Trophoblast cell (in vitro differentiated cells and primary cell): Measurements from ENCODE around the gene SATB2.

ENCODE experiments used
- DNase-seq, 2 donors: peaks; one replicate each; pipeline ENCODE4 v3.0.0-alpha.2; 2016
- H2AFZ ChIP-seq: 2 replicates; pipeline ENCODE4 v1.6.1; 2013; ENCODE audit warnings: low read length, moderate library complexity, mild to moderate bottlenecking; ENCODE audit not compliant: insufficient read depth, poor library complexity
- H2AK5ac ChIP-seq: 2 replicates; pipeline ENCODE4 v1.6.1; 2013; ENCODE audit warnings: mild to moderate bottlenecking, low read length
- H2BK120ac ChIP-seq: 2 replicates; pipeline ENCODE4 v1.6.1; 2013; ENCODE audit warnings: low read length, mild to moderate bottlenecking, moderate library complexity; ENCODE audit not compliant: insufficient read depth, poor library complexity
- H2BK12ac ChIP-seq: 2 replicates; pipeline ENCODE4 v1.6.1; 2013; ENCODE audit warnings: mild to moderate bottlenecking, low read length, moderate library complexity
- H2BK5ac ChIP-seq: 2 replicates; pipeline ENCODE4 v1.6.1; 2013; ENCODE audit warnings: low read length, low read depth, moderate library complexity, mild to moderate bottlenecking; ENCODE audit not compliant: poor library complexity
- H3K14ac ChIP-seq: 2 replicates; pipeline ENCODE4 v1.6.1; 2013; ENCODE audit warnings: mild to moderate bottlenecking, low read length
- H3K18ac ChIP-seq: 2 replicates; pipeline ENCODE4 v1.6.1; 2013; ENCODE audit warnings: mild to moderate bottlenecking, low read length
- H3K23ac ChIP-seq: 2 replicates; pipeline ENCODE4 v1.6.1; 2013; ENCODE audit warnings: low read length
- H3K27ac ChIP-seq: 2 replicates; pipeline ENCODE4 v1.5.1; 2013; ENCODE audit warnings: low read depth, mild to moderate bottlenecking, inconsistent platforms, low read length, moderate library complexity
- H3K27me3 ChIP-seq: 2 replicates; pipeline ENCODE4 v1.6.1; 2013; ENCODE audit warnings: inconsistent platforms, mild to moderate bottlenecking, low read length, moderate library complexity; ENCODE audit not compliant: insufficient read depth
- H3K36me3 ChIP-seq, 2 experiments: 1 replicate in 1 of 2; 2 replicates in 1 of 2; pipeline ENCODE4 v1.6.1; 2013; ENCODE audit warnings: low read length in 2 of 2, mild to moderate bottlenecking in 2 of 2, moderate library complexity in 1 of 2; ENCODE audit not compliant: insufficient read depth in 2 of 2, control insufficient read depth in 1 of 2
- H3K4ac ChIP-seq: 2 replicates; pipeline ENCODE4 v1.6.1; 2013; ENCODE audit warnings: low read depth, mild to moderate bottlenecking, low read length, moderate library complexity
- H3K4me1 ChIP-seq, 2 experiments: 1 replicate in 1 of 2; 2 replicates in 1 of 2; pipeline ENCODE4 v1.6.1; 2013; ENCODE audit warnings: low read length in 2 of 2, mild to moderate bottlenecking in 2 of 2, moderate library complexity in 1 of 2; ENCODE audit not compliant: insufficient read depth in 2 of 2, control insufficient read depth in 1 of 2
- H3K4me2 ChIP-seq: 2 replicates; pipeline ENCODE4 v1.6.1; 2013; ENCODE audit warnings: inconsistent platforms, mild to moderate bottlenecking, low read length, moderate library complexity
- H3K4me3 ChIP-seq: 2 replicates; pipeline ENCODE4 v1.5.1; 2013; ENCODE audit warnings: mild to moderate bottlenecking, low read depth, low read length, inconsistent platforms
- H3K79me1 ChIP-seq: one replicate; pipeline ENCODE4 v1.6.1; 2013; ENCODE audit warnings: low read length
- H3K79me2 ChIP-seq: 2 replicates; pipeline ENCODE4 v1.6.1; 2013; ENCODE audit warnings: low read length, mild to moderate bottlenecking; ENCODE audit not compliant: control insufficient read depth, insufficient read depth, poor library complexity
- H3K9ac ChIP-seq: 2 replicates; pipeline ENCODE4 v1.6.1; 2013; ENCODE audit warnings: mild to moderate bottlenecking, low read length
- H3K9me3 ChIP-seq: 2 replicates; pipeline ENCODE4 v1.6.1; 2013; ENCODE audit warnings: low read depth, mild to moderate bottlenecking, control low read depth, inconsistent platforms, low read length; ENCODE audit not compliant: insufficient read depth
- H4K12ac ChIP-seq: 2 replicates; pipeline ENCODE4 v1.6.1; 2013; ENCODE audit warnings: low read depth, mild to moderate bottlenecking, low read length, moderate library complexity
- H4K8ac ChIP-seq: 2 replicates; pipeline ENCODE4 v1.6.1; 2013; ENCODE audit warnings: low read depth, mild to moderate bottlenecking, low read length, moderate library complexity
- H4K91ac ChIP-seq: one replicate; pipeline ENCODE4 v1.6.1; 2013; ENCODE audit warnings: low read depth, mild to moderate bottlenecking, low read length, moderate library complexity
- WGBS: extraction: QIAGEN DNeasy Blood & Tissue Kit; methylation state at CpG from one replicate; pipeline ENCODE4 v1.1.7; 2013; ENCODE audit warnings: missing lambda C conversion rate; ENCODE audit not compliant: insufficient read length, insufficient coverage; ENCODE audit errors: extremely low coverage; 5-methylcytosine and 5-hydroxymethylcytosine counted together

SATB2 gene

DNA sequence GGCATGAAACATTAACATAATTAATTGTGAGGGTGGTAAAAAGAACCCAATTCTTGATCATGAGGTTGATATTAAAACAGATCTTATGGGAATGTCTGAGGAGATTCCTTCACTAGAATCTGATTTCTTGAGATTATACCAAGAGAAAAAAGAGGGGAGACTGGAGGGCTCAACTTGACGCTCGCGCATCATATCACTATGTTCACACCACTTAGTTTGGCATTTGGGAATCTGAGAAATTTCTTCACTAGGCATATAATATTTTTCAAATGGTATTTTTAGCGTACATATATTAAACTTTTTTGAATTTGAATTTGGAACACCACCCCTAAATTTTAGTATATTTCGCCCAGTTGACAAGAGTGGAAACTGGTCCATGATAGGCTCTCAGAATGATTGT lies 140.1 kb downstream of the SATB2 start:
- H2BK120ac ChIP-seq = no peak overlapping the region
- no peaks in the 10 kb centered on the region for H3K36me3 ChIP-seq
- no peak overlapping the region for H4K91ac ChIP-seq

DNA sequence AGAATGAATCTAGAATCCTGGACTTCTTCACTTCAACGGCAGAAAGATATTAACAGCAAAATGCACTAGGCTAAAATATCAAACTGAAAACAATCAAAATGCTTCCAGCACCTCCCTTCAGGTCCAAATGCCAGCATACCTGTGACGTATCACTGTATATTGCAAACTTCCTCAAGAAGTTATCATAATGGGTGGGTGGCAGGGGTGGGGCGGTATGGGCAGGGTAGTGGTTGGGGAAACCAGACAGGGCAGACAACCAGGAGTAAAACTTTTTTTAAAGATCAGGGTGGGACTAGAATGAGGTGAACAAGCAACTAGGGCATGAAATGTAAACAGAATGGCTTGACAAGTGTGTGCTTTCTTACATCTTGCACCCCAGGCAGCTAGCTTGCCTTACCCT lies 140.9 kb downstream of the SATB2 start:
- no peaks in the 10 kb centered on the region for H3K27me3 ChIP-seq
- WGBS = no CpG with 5 or more reads among the region's 3 CpGs
- no peak overlapping the region for H2BK12ac ChIP-seq
- no peak overlapping the region for H3K4me2 ChIP-seq
- H3K9me3 ChIP-seq = no peaks in the 10 kb centered on the region
- no peak for DNase-seq
- no peak overlapping the region for H3K9ac ChIP-seq
- H2BK5ac ChIP-seq = no peak overlapping the region
- H4K8ac ChIP-seq = no peak overlapping the region
- no peak overlapping the region for H3K18ac ChIP-seq
- no peaks in the 10 kb centered on the region for H3K4me1 ChIP-seq
- H2AK5ac ChIP-seq = no peak overlapping the region
- H3K79me1 ChIP-seq = no peaks in the 10 kb centered on the region
- H4K91ac ChIP-seq = no peak overlapping the region
- H3K23ac ChIP-seq = no peak overlapping the region
- H2BK120ac ChIP-seq = no peak overlapping the region
- no peaks in the 10 kb centered on the region for H3K79me2 ChIP-seq
- no peaks in the 10 kb centered on the region for H3K36me3 ChIP-seq
- no peak overlapping the region for H4K12ac ChIP-seq
- no peak overlapping the region for H3K27ac ChIP-seq
- H3K14ac ChIP-seq = no peak overlapping the region
- no peak overlapping the region for H2AFZ ChIP-seq
- H3K4ac ChIP-seq = no peak overlapping the region
- no peak overlapping the region for H3K4me3 ChIP-seq

More for the DNA sequence above, 140.1 kb downstream of the SATB2 start:
- WGBS = no CpG with 5 or more reads among the region's 5 CpGs
- H3K79me1 ChIP-seq = no peaks in the 10 kb centered on the region
- no peak overlapping the region for H3K18ac ChIP-seq
- H3K9me3 ChIP-seq = no peaks in the 10 kb centered on the region
- H4K12ac ChIP-seq = no peak overlapping the region
- H3K4me3 ChIP-seq = no peak overlapping the region
- H3K4me1 ChIP-seq = no peaks in the 10 kb centered on the region
- no peaks in the 10 kb centered on the region for H3K79me2 ChIP-seq
- H4K8ac ChIP-seq = no peak overlapping the region
- H2BK12ac ChIP-seq = no peak overlapping the region
- no peak overlapping the region for H3K4ac ChIP-seq
- DNase-seq = no peak
- H3K9ac ChIP-seq = no peak overlapping the region
- no peak overlapping the region for H3K27ac ChIP-seq
- H3K23ac ChIP-seq = no peak overlapping the region
- H2AK5ac ChIP-seq = no peak overlapping the region
- no peak overlapping the region for H2BK5ac ChIP-seq
- no peak overlapping the region for H3K14ac ChIP-seq
- no peak overlapping the region for H2AFZ ChIP-seq
- no peaks in the 10 kb centered on the region for H3K27me3 ChIP-seq
- H3K4me2 ChIP-seq = no peak overlapping the region

DNA sequence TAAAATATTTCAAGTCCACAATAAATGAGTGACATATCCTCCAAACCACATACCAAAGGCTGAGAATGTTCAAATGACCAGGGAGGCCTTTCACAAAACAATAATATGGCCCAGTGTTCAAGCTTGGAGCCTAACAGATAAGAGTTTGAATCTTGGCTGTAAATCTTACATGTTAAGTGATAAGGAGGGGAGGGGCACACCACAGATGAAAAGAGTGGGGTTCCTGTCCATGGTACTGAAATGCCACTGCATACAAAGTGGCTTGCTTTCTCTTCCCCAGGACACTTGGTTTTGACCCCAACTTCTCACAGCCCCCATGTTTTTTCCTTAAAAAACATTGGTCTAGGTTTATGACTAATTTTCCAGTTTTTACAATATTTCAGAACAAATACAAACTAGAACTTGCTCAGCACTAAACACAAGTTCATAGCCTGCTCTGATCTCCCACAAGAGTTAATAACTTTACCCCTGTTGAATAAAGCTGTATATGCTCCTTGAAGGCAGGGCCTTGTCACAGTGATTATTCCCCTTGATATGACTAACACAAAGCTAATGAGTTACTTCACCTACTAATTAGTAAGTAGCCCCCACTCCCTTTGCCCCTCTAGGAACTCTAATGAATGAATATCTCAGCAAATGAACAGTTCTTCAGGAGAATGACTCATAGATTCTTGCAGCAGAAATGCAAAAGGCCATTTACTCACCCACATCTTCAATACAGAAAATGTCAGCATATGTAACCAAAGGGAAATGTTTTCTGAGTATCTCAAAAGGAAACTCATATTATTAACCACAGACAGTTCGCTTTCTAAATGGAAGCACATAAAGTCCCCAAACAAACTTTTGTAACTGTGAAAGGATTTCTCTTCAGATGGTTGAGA lies 142.2 kb downstream of the SATB2 start:
- H3K14ac ChIP-seq = no peak overlapping the region
- no peak for DNase-seq
- H3K4me3 ChIP-seq = no peak overlapping the region
- no peak overlapping the region for H3K18ac ChIP-seq
- no peak overlapping the region for H2BK12ac ChIP-seq
- H3K79me2 ChIP-seq = no peaks in the 10 kb centered on the region
- no peak overlapping the region for H4K91ac ChIP-seq
- H4K12ac ChIP-seq = no peak overlapping the region
- no peaks in the 10 kb centered on the region for H3K36me3 ChIP-seq
- WGBS = no CpG with 5 or more reads among the region's 1 CpG
- no peaks in the 10 kb centered on the region for H3K9me3 ChIP-seq
- no peak overlapping the region for H3K9ac ChIP-seq
- no peak overlapping the region for H2BK5ac ChIP-seq
- H3K23ac ChIP-seq = no peak overlapping the region
- H3K4me2 ChIP-seq = no peak overlapping the region
- H2BK120ac ChIP-seq = no peak overlapping the region
- H3K27ac ChIP-seq = no peak overlapping the region
- H3K4ac ChIP-seq = no peak overlapping the region
- H4K8ac ChIP-seq = no peak overlapping the region
- no peak overlapping the region for H2AK5ac ChIP-seq
- no peaks in the 10 kb centered on the region for H3K27me3 ChIP-seq
- no peak overlapping the region for H2AFZ ChIP-seq
- H3K4me1 ChIP-seq = no peaks in the 10 kb centered on the region
- no peaks in the 10 kb centered on the region for H3K79me1 ChIP-seq

DNA sequence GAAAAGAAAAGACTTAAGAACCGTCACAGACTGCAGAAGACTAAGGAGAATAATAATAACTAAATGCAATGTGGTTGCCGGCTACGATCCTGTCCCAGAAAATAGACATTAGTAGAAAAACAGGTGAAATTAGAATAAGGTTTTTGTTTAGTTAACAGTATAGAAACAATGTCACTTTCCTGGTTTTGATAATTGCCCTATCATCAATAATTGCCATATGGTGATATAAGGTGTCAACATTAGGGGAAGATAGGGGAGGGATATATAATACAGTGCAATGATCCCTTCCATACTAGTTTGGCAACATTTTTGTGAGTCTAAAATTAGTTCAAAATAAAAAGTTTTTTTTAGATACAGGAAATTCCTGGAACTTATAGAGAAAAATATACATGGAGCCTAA lies 144.8 kb downstream of the SATB2 start:
- Histone ChIP-seq H4K8ac (no peak overlapping the region), H3K9me3 (peaks cover 2% of the 10 kb centered on the region), H3K4me3 (no peak overlapping the region), H2AK5ac (no peak overlapping the region), H3K36me3 (no peaks in the 10 kb centered on the region), H3K14ac (no peak overlapping the region), H3K4ac (no peak overlapping the region), H3K27ac (no peak overlapping the region), H3K18ac (no peak overlapping the region), H3K79me2 (no peaks in the 10 kb centered on the region), H3K9ac (no peak overlapping the region), H3K27me3 (no peaks in the 10 kb centered on the region), H2AFZ (no peak overlapping the region), H2BK120ac (no peak overlapping the region), H2BK5ac (no peak overlapping the region), H2BK12ac (no peak overlapping the region), H3K79me1 (no peaks in the 10 kb centered on the region), H4K91ac (no peak overlapping the region), H4K12ac (no peak overlapping the region), H3K23ac (no peak overlapping the region), H3K4me1 (no peaks in the 10 kb centered on the region), H3K4me2 (no peak overlapping the region)
- no peak for DNase-seq
- no CpG with 5 or more reads among the region's 3 CpGs for WGBS
